DND-41 (cell line): Measurements from ENCODE around the gene PPM1F.

Experiments
- ATAC-seq: fragments of 200-7000 bp; cut with Tn5 transposase; 3 replicates; pipeline ENCODE4 v1.9.1; 2021; ENCODE audit warnings: low read depth; ENCODE audit not compliant: insufficient read depth
- DNase-seq: peaks from one replicate; pipeline ENCODE4 v3.0.0-alpha.2; 2020
- H2AFZ ChIP-seq: 2 replicates; pipeline ENCODE4 v1.6.0; 2012; ENCODE audit warnings: low read depth, low read length
- H3K27ac ChIP-seq: 2 replicates; pipeline ENCODE4 v1.5.1; 2012; ENCODE audit warnings: low read length, inconsistent platforms
- H3K27me3 ChIP-seq: fragments of 200-600 bp; sonication (generic); 2 replicates; pipeline ENCODE4 v1.6.0; 2012; ENCODE audit warnings: low read length, mild to moderate bottlenecking, inconsistent platforms; ENCODE audit not compliant: insufficient read depth, poor library complexity
- H3K36me3 ChIP-seq: 2 replicates; pipeline ENCODE4 v1.5.1; 2012; ENCODE audit warnings: low read length, inconsistent platforms; ENCODE audit not compliant: insufficient read depth
- H3K4me1 ChIP-seq: 2 replicates; pipeline ENCODE4 v1.5.1; 2012; ENCODE audit warnings: mild to moderate bottlenecking, low read length; ENCODE audit not compliant: insufficient read depth
- H3K4me2 ChIP-seq: 2 replicates; pipeline ENCODE4 v1.6.0; 2012; ENCODE audit warnings: mild to moderate bottlenecking, moderate library complexity, low read length, inconsistent platforms; ENCODE audit not compliant: insufficient read depth
- H3K4me3 ChIP-seq, 2 experiments: fragments of 200-600 bp in 1 of 2; shearing (Covaris generic) in 1 of 2; 2 replicates each; pipeline ENCODE4 v1.5.1; 2012 to 2016; ENCODE audit warnings: inconsistent platforms in 2 of 2, low read length in 2 of 2, mild to moderate bottlenecking in 2 of 2, low read depth in 1 of 2, moderate library complexity in 1 of 2
- H3K79me2 ChIP-seq: 2 replicates; pipeline ENCODE4 v1.6.0; 2012; ENCODE audit warnings: low read length, inconsistent platforms; ENCODE audit not compliant: insufficient read depth
- H3K9ac ChIP-seq: 2 replicates; pipeline ENCODE4 v1.6.0; 2012; ENCODE audit warnings: low read depth, mild to moderate bottlenecking, inconsistent platforms, low read length, moderate library complexity
- H3K9me3 ChIP-seq: 2 replicates; pipeline ENCODE4 v1.5.1; 2012; ENCODE audit warnings: low read length, moderate library complexity, mild to moderate bottlenecking, inconsistent platforms; ENCODE audit not compliant: insufficient read depth, severe bottlenecking
- H4K20me1 ChIP-seq: 2 replicates; pipeline ENCODE4 v1.6.0; 2012; ENCODE audit warnings: low read length; ENCODE audit not compliant: insufficient read depth
- EZH2 ChIP-seq: IDR thresholded peaks from 3 replicates; pipeline ENCODE4 v1.6.1; 2012; ENCODE audit warnings: borderline replicate concordance, low read depth, mild to moderate bottlenecking, moderate library complexity, low read length, inconsistent platforms; ENCODE audit not compliant: severe bottlenecking
- TF ChIP-seq, protein P1 (sequence below): IDR thresholded peaks from 2 replicates; pipeline ENCODE4 v1.5.1; 2012; ENCODE audit warnings: borderline replicate concordance, low read length, moderate library complexity, mild to moderate bottlenecking; ENCODE audit not compliant: poor library complexity, severe bottlenecking; ENCODE audit errors: extremely low read depth

The PPM1F gene

DNA sequence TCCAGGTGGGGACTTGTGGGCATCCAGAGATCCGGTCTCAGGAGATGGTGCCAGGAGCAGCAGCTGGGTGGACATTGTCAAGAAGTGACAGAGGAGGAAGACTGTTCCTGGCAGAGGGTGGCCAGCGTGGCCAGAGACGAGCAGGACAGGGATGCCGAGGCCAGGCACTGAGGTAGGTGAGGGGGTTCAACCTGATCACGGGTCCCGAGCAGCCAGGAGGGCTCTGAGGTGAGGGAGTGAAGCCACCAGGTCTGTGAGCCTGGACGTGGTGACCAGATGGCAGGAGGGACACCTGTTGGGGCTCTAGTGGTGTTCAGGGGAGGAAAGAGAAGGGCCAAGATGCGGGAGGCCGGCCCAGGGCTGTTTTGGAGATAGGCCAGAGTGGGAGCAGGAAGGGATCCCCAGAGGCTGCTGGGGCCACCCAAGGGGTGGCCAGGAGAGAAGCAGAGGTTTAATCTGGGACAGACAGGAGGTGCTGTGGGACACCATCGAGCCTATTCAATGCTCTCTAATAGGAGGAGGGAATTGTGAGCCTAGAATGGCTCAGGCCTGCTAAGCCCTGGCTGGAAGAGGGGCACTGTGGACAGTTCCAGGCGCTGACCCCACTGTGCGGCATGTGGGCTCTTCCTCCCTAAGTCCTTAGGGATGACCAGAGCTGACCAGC lies 6.3 kb downstream of the PPM1F start:
- no peak for DNase-seq
- ATAC-seq: no peak
- no peak overlapping the region for H3K27ac ChIP-seq

GRCh38 chr22:21945453-21946261 lies 7.0 kb downstream of the PPM1F start:
- H3K79me2 ChIP-seq: no peaks in the 10 kb centered on the region
- H3K27ac ChIP-seq: no peak overlapping the region
- H3K4me3 ChIP-seq: no peak overlapping the region
- no peaks in the 10 kb centered on the region for H3K9me3 ChIP-seq
- no peaks in the 10 kb centered on the region for H3K4me1 ChIP-seq
- TF ChIP-seq, protein P1, sequence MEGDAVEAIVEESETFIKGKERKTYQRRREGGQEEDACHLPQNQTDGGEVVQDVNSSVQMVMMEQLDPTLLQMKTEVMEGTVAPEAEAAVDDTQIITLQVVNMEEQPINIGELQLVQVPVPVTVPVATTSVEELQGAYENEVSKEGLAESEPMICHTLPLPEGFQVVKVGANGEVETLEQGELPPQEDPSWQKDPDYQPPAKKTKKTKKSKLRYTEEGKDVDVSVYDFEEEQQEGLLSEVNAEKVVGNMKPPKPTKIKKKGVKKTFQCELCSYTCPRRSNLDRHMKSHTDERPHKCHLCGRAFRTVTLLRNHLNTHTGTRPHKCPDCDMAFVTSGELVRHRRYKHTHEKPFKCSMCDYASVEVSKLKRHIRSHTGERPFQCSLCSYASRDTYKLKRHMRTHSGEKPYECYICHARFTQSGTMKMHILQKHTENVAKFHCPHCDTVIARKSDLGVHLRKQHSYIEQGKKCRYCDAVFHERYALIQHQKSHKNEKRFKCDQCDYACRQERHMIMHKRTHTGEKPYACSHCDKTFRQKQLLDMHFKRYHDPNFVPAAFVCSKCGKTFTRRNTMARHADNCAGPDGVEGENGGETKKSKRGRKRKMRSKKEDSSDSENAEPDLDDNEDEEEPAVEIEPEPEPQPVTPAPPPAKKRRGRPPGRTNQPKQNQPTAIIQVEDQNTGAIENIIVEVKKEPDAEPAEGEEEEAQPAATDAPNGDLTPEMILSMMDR: no peak
- no peak for TF ChIP-seq EZH2
- peaks cover 14% of the 10 kb centered on the region for H4K20me1 ChIP-seq
- H3K27me3 ChIP-seq: no peaks in the 10 kb centered on the region
- no peak overlapping the region for H3K4me2 ChIP-seq
- no peak overlapping the region for H3K9ac ChIP-seq
- ATAC-seq (no peak), DNase-seq (no peak)
- no peak overlapping the region for H2AFZ ChIP-seq
- H3K36me3 ChIP-seq: peaks cover 24% of the 10 kb centered on the region

More for the DNA sequence above, 6.3 kb downstream of the PPM1F start:
- H4K20me1 ChIP-seq: peaks cover 14% of the 10 kb centered on the region
- no peaks in the 10 kb centered on the region for H3K27me3 ChIP-seq
- no peak overlapping the region for H3K4me2 ChIP-seq
- TF ChIP-seq EZH2: no peak
- TF ChIP-seq, protein P1: no peak
- H2AFZ ChIP-seq: no peak overlapping the region
- peaks cover 24% of the 10 kb centered on the region for H3K36me3 ChIP-seq
- no peaks in the 10 kb centered on the region for H3K4me1 ChIP-seq
- no peaks in the 10 kb centered on the region for H3K79me2 ChIP-seq
- no peak overlapping the region for H3K4me3 ChIP-seq
- H3K9me3 ChIP-seq: no peaks in the 10 kb centered on the region
- H3K9ac ChIP-seq: no peak overlapping the region

DNA sequence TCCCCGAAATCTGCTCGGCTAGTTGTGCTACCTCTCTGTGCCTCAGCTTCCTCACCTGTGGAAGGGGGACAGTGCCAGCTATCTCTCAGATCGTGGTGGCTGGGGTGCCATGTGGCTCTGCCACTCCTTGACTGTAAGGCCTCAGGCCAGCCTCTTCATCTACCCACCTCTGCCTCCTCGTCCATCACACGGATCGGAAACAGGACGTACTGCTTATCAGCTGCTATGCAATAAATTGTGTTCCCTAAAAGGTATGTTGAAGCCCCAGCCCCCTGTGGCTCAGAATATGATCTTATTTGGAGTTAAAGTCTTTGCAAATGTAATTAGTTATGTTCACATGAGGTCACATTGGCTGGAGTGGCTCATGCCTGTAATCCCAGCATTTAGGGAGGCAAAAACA lies 7.8 kb downstream of the PPM1F start:
- H3K27ac ChIP-seq: no peak overlapping the region
- H3K4me3 ChIP-seq: no peak overlapping the region
- no peaks in the 10 kb centered on the region for H3K9me3 ChIP-seq
- ATAC-seq (no peak), DNase-seq (no peak)
- H3K36me3 ChIP-seq: peaks cover 24% of the 10 kb centered on the region
- H4K20me1 ChIP-seq: peaks cover 14% of the 10 kb centered on the region
- H3K4me2 ChIP-seq: no peak overlapping the region
- H3K9ac ChIP-seq: no peak overlapping the region
- H3K27me3 ChIP-seq: no peaks in the 10 kb centered on the region
- no peaks in the 10 kb centered on the region for H3K4me1 ChIP-seq
- no peak for TF ChIP-seq EZH2
- TF ChIP-seq, protein P1: no peak
- no peaks in the 10 kb centered on the region for H3K79me2 ChIP-seq
- no peak overlapping the region for H2AFZ ChIP-seq
